Keratinocyte (primary cell): ENCODE results near the gene CCNY. TPM values are rescaled to one million over a fixed set of nuclear protein-coding genes. Genes with fewer than 3 reads are reported as not detected.

Source experiments
- DNase-seq: peaks from one replicate; pipeline ENCODE4 v3.0.0-alpha.2; 2011; ENCODE audit warnings: low read depth, missing footprints, low spot score
- FAIRE-seq: peaks from 2 replicates; lab custom pipeline; 2011; peaks lifted over from hg19 to GRCh38; lab: Jason Lieb, UNC
- H2AFZ ChIP-seq: 2 replicates; pipeline ENCODE4 v1.6.0; 2012; ENCODE audit warnings: low read length, control low read depth, inconsistent platforms; ENCODE audit not compliant: control insufficient read depth
- H3K27ac ChIP-seq: 2 replicates; pipeline ENCODE4 v1.5.1; 2011; ENCODE audit warnings: low read length; ENCODE audit not compliant: control insufficient read depth, insufficient read depth
- H3K27me3 ChIP-seq: 3 replicates; pipeline ENCODE4 v1.6.0; 2011; ENCODE audit warnings: low read length; ENCODE audit not compliant: control insufficient read depth, insufficient read depth; ENCODE audit errors: extremely low read depth
- H3K36me3 ChIP-seq, 2 experiments: 2 replicates in 1 of 2; 3 replicates in 1 of 2; pipeline ENCODE4 v1.5.1; 2011; ENCODE audit warnings: low read length in 2 of 2, mild to moderate bottlenecking in 1 of 2; ENCODE audit not compliant: control insufficient read depth in 2 of 2, insufficient read depth in 2 of 2; ENCODE audit errors: extremely low read depth in 1 of 2
- H3K4me1 ChIP-seq: 3 replicates; pipeline ENCODE4 v1.5.1; 2011; ENCODE audit warnings: low read length; ENCODE audit not compliant: control insufficient read depth, insufficient read depth; ENCODE audit errors: extremely low read depth
- H3K4me2 ChIP-seq: 3 replicates; pipeline ENCODE4 v1.6.0; 2011; ENCODE audit warnings: low read depth, low read length; ENCODE audit not compliant: control insufficient read depth, insufficient read depth; ENCODE audit errors: extremely low read depth
- H3K4me3 ChIP-seq, 3 experiments: fragments of 200-600 bp in 1 of 3; sonication (generic) in 1 of 3; 2 replicates in 2 of 3; 3 replicates in 1 of 3; pipeline ENCODE4 v1.5.1; 2011 to 2016; ENCODE audit warnings: low read length in 3 of 3, mild to moderate bottlenecking in 3 of 3, control low read depth in 2 of 3, inconsistent platforms in 1 of 3, low read depth in 1 of 3, mixed read lengths in 1 of 3, mixed run types in 1 of 3, moderate library complexity in 1 of 3; ENCODE audit not compliant: control insufficient read depth in 2 of 3, insufficient read depth in 2 of 3; ENCODE audit errors: extremely low read depth in 1 of 3
- H3K79me2 ChIP-seq: 2 replicates; pipeline ENCODE4 v1.6.0; 2012; ENCODE audit warnings: low read length; ENCODE audit not compliant: control insufficient read depth, insufficient read depth
- H3K9ac ChIP-seq: 3 replicates; pipeline ENCODE4 v1.6.0; 2011; ENCODE audit warnings: low read length; ENCODE audit not compliant: control insufficient read depth, insufficient read depth; ENCODE audit errors: extremely low read depth
- H3K9me1 ChIP-seq: 3 replicates; pipeline ENCODE4 v1.6.0; 2011; ENCODE audit warnings: low read length; ENCODE audit not compliant: control insufficient read depth, insufficient read depth; ENCODE audit errors: extremely low read depth
- H3K9me3 ChIP-seq: 2 replicates; pipeline ENCODE4 v1.5.1; 2012; ENCODE audit warnings: low read depth, low read length; ENCODE audit not compliant: control insufficient read depth
- H4K20me1 ChIP-seq: 3 replicates; pipeline ENCODE4 v1.6.0; 2011; ENCODE audit warnings: low read length; ENCODE audit not compliant: control insufficient read depth, insufficient read depth; ENCODE audit errors: extremely low read depth
- EZH2 ChIP-seq: IDR thresholded peaks from one replicate; pipeline ENCODE4 v1.6.1; 2012; ENCODE audit warnings: inconsistent platforms, mild to moderate bottlenecking, low read length, moderate library complexity
- dilution Hi-C: fragments of 300-500 bp; cut with MboI; formaldehyde crosslinking; loops from one replicate; pipeline ENCODE4 v1.7.0; 2020; ENCODE audit warnings: low sequenced_read_pairs; ENCODE audit not compliant: extremely low pct_ligation_motif_present
- polyA plus RNA-seq, 5 experiments: library from polyadenylated mRNA; depleted of rRNA in 3 of 5; stranded (reverse) in 3 of 5; stranded (forward) in 1 of 5; unstranded in 1 of 5; fragments of >200 nt; gene quantifications; 1 replicate in 1 of 5; 2 replicates in 3 of 5; 3 replicates in 1 of 5; pipeline versions ENCODE4 v1.2.1 to v1.2.3, GENCODE V29; 2011 to 2012; ENCODE audit warnings: missing spikeins in 2 of 5, low read depth in 1 of 5, low replicate concordance in 1 of 5
- TF ChIP-seq, protein P1 (sequence below), 3 experiments: IDR thresholded peaks in 1 of 3; conservative IDR thresholded peaks in 1 of 3; optimal IDR thresholded peaks in 1 of 3; 2 replicates in 2 of 3; 3 replicates in 1 of 3; pipeline versions ENCODE3 to v1.5.1; 2011; ENCODE audit warnings: low read length in 3 of 3, mild to moderate bottlenecking in 3 of 3, moderate library complexity in 2 of 3, control low read depth in 1 of 3, inconsistent platforms in 1 of 3; ENCODE audit not compliant: insufficient read depth in 2 of 3; ENCODE audit errors: extremely low read depth in 1 of 3

The CCNY gene
- polyA plus RNA-seq, 1 donor (not counting 4 experiments of a cell fraction or from before 2014, with no cell fraction given), result 58.9 TPM

DNA sequence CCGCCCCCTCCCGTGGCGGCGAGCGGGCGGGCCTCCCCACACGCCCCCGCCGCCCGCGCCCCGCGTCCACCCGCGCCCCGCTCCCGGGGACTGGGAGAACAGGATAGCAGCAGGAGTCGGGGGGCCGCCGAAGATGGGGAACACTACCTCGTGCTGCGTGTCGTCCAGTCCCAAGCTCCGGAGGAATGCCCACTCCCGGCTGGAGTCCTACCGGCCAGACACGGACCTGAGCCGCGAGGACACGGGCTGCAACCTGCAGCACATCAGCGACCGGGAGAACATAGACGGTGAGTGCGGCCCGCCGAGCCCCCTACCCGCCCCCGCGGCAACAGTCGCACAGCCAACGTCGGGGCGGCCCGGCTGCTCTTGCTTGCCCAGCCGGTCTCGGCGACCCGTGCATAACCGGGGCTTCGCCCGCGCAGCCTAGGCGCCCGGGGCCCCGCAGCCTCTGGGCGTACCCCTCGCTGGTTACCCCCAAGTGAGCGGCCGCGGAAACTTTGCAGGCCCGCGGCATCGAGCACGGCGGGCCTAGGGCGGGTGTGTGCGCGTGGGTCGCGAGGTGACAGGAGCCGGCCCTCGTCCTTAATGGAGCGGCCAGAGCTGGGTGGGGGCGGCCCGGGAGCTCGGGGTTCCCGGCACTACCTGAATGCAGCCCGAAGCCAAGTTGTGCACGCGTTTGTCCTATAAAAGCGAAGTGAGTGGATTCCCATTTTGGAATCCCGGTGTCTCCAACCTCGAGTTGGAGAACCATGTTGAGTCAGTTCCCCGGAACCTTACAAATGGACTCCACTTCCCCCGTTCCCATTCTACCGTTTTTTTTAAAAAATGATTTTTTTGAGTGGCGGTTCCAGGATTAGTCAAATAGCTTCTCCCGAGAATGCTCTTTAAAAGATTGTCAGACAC lies 863 bp downstream of the CCNY start:
- FAIRE-seq, result no peak
- no peak for DNase-seq
- dilution Hi-C loops, result no loop called here

DNA sequence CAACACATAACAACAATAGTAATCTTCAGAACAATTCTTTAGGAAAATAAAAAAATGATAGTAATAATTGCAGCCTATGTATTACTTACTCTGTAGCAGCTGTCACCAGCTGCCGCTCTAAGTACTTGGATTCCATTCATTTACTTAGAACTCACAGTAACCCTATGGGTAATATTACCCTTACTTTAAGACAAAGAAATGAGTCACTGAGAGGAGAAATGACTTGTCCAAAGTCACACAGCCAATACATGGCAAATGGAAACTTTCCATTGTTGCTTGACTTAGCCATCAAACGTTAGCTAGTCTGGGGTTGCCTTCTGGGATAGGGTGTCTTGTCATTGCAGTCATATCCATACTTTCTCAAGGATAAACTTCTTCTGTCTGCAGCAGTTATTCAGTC lies 3.6 kb downstream of the CCNY start:
- Histone ChIP-seq H3K4me2 (no peak overlapping the region), H3K4me3 (no peak overlapping the region), H3K9me3 (no peaks in the 10 kb centered on the region), H3K36me3 (no peaks in the 10 kb centered on the region), H3K9me1 (peaks cover 8% of the 10 kb centered on the region), H3K27ac (no peak overlapping the region), H4K20me1 (peaks cover 20% of the 10 kb centered on the region), H3K79me2 (peaks cover 86% of the 10 kb centered on the region), H3K27me3 (no peaks in the 10 kb centered on the region), H3K9ac (no peak overlapping the region), H3K4me1 (peaks cover 17% of the 10 kb centered on the region), H2AFZ (no peak overlapping the region)
- no peak for DNase-seq
- no peak for FAIRE-seq
- TF ChIP-seq, protein P1, sequence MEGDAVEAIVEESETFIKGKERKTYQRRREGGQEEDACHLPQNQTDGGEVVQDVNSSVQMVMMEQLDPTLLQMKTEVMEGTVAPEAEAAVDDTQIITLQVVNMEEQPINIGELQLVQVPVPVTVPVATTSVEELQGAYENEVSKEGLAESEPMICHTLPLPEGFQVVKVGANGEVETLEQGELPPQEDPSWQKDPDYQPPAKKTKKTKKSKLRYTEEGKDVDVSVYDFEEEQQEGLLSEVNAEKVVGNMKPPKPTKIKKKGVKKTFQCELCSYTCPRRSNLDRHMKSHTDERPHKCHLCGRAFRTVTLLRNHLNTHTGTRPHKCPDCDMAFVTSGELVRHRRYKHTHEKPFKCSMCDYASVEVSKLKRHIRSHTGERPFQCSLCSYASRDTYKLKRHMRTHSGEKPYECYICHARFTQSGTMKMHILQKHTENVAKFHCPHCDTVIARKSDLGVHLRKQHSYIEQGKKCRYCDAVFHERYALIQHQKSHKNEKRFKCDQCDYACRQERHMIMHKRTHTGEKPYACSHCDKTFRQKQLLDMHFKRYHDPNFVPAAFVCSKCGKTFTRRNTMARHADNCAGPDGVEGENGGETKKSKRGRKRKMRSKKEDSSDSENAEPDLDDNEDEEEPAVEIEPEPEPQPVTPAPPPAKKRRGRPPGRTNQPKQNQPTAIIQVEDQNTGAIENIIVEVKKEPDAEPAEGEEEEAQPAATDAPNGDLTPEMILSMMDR (optimal IDR thresholded peaks at IDR 0.05 in 1 of 3, IDR thresholded peaks at IDR 0.05 in 1 of 3, conservative IDR thresholded peaks at IDR 0.05 in 1 of 3; ENCODE audit: extremely low read depth in 1 of 3, insufficient read depth in 2 of 3, low read length in 3 of 3), result no peak
- TF ChIP-seq EZH2, result no peak
- dilution Hi-C loops, result no loop called here

More for the DNA sequence above, 863 bp downstream of the CCNY start:
- peak overlapping the region; percentile 69 for H2AFZ ChIP-seq
- peaks cover 0 to 2% of the 10 kb centered on the region in 2 experiments for H3K36me3 ChIP-seq
- peaks cover 5% of the 10 kb centered on the region for H3K9me1 ChIP-seq
- no peaks in the 10 kb centered on the region for H3K27me3 ChIP-seq
- peak overlapping the region; percentile 92 for H3K4me2 ChIP-seq
- H3K79me2 ChIP-seq, result peaks cover 81% of the 10 kb centered on the region
- no peak for TF ChIP-seq EZH2
- TF ChIP-seq, protein P1 (optimal IDR thresholded peaks at IDR 0.05 in 1 of 3, IDR thresholded peaks at IDR 0.05 in 1 of 3, conservative IDR thresholded peaks at IDR 0.05 in 1 of 3; ENCODE audit: extremely low read depth in 1 of 3, insufficient read depth in 2 of 3, low read length in 3 of 3), result no peak
- no peaks in the 10 kb centered on the region for H3K9me3 ChIP-seq
- H4K20me1 ChIP-seq, result peaks cover 10% of the 10 kb centered on the region
- peak overlapping the region; percentile 84 for H3K9ac ChIP-seq
- peak overlapping the region; percentile 62 for H3K27ac ChIP-seq
- peaks cover 33% of the 10 kb centered on the region for H3K4me1 ChIP-seq
- H3K4me3 ChIP-seq, result peak overlapping the region; percentile 83 to 95 (median 91)
